Measurements from ENCODE around the gene PYROXD2. TPM values are rescaled to one million over a fixed set of nuclear protein-coding genes. Genes with fewer than 3 reads are reported as not detected.

PYROXD2 gene
- total and polyA plus RNA-seq, 2 experiments from 2014 or later = 1.3 to 2.6 TPM

GRCh38 chr10:98364432-98365102, 50.4 kb downstream of the PYROXD2 start (continued):
- TF ChIP-seq ZNF331 (CRISPR knock-in tag; IDR thresholded peaks at IDR 0.05; ENCODE audit: low read depth) = no peak
- TF ChIP-seq NANOG (IDR thresholded peaks at IDR 0.05; ENCODE audit: borderline replicate concordance) = no peak
- TF ChIP-seq JUNB (IDR thresholded peaks at IDR 0.05; ENCODE audit: unreplicated experiment) = no peak
- no peak for TF ChIP-seq CTCF (conservative IDR thresholded peaks at IDR 0.05; ENCODE audit: low read depth in 2 of 2)
- no peak for TF ChIP-seq POLR2AphosphoS5 (IDR thresholded peaks at IDR 0.05; ENCODE audit: low read depth)
- no peak for TF ChIP-seq EZH2phosphoT487 (IDR thresholded peaks at IDR 0.05; ENCODE audit: unreplicated experiment)
- TF ChIP-seq ETS1 (IDR thresholded peaks at IDR 0.05) = no peak
- TF ChIP-seq ZNF114 (CRISPR knock-in tag; IDR thresholded peaks at IDR 0.05) = no peak
- TF ChIP-seq REST (IDR thresholded peaks at IDR 0.05; ENCODE audit: unreplicated experiment) = no peak
- TF ChIP-seq EZH2 (IDR thresholded peaks at IDR 0.05; ENCODE audit: low read depth, unreplicated experiment) = no peak

- H3K9me2 ChIP-seq (ENCODE audit: insufficient read depth) = no peaks in the 10 kb centered on the region
- H3K27me3 ChIP-seq (ENCODE audit: insufficient read depth) = no peaks in the 10 kb centered on the region
- peaks cover 8% of the 10 kb centered on the region for H3K4me1 ChIP-seq (ENCODE audit: insufficient read depth)
- no peaks in the 10 kb centered on the region for H4K20me1 ChIP-seq (replicated peaks; ENCODE audit: insufficient read depth)
- Mint-ChIP-seq H3K9me3 (no peaks in the 10 kb centered on the region), H3K27ac (no peak overlapping the region), H3K4me3 (no peak overlapping the region), H3K36me3 (ENCODE audit: low read depth) (no peaks in the 10 kb centered on the region; the same call in 2 of the 3 replicates), H3K4me1 (peaks cover 38% of the 10 kb centered on the region), H3K27me3 (ENCODE audit: insufficient read depth, low read depth, poor library complexity) (peaks cover 10% of the 10 kb centered on the region)
- H3K4me3 ChIP-seq = no peak overlapping the region
- H3K36me3 ChIP-seq (ENCODE audit: insufficient read depth) = no peaks in the 10 kb centered on the region
- H2AFZ ChIP-seq = no peak overlapping the region
- DNase-seq (ENCODE audit: low spot score) = no peak
- no peak for ATAC-seq
- no peaks in the 10 kb centered on the region for H3F3A ChIP-seq (replicated peaks; ENCODE audit: low read depth)
- H3K27ac ChIP-seq (ENCODE audit: low read depth) = no peak overlapping the region
- H3K4me2 ChIP-seq = no peak overlapping the region
- no peaks in the 10 kb centered on the region for H3K79me2 ChIP-seq (replicated peaks; ENCODE audit: insufficient read depth)
- TF ChIP-seq CTCF (conservative IDR thresholded peaks at IDR 0.05; ENCODE audit: low read depth in 2 of 2) (no peak), ETS1 (IDR thresholded peaks at IDR 0.05) (no peak), EZH2 (IDR thresholded peaks at IDR 0.05; ENCODE audit: low read depth, unreplicated experiment) (no peak), POLR2AphosphoS5 (IDR thresholded peaks at IDR 0.05; ENCODE audit: low read depth) (no peak), CREB1 (CRISPR knock-in tag; IDR thresholded peaks at IDR 0.05; ENCODE audit: low read depth) (no peak), STAT1 (IDR thresholded peaks at IDR 0.05; ENCODE audit: unreplicated experiment) (no peak), NANOG (IDR thresholded peaks at IDR 0.05; ENCODE audit: borderline replicate concordance) (no peak), EZH2phosphoT487 (IDR thresholded peaks at IDR 0.05; ENCODE audit: unreplicated experiment) (no peak), REST (IDR thresholded peaks at IDR 0.05; ENCODE audit: unreplicated experiment) (no peak), JUNB (IDR thresholded peaks at IDR 0.05; ENCODE audit: unreplicated experiment) (no peak)
Measured at GRCh38 chr10:98363220-98363619, 51.8 kb downstream of the PYROXD2 start.
